GM12878 (cell line): ENCODE results near the gene PHLDA3.

Source experiments
- CBFB ChIP-seq: IDR thresholded peaks from 2 replicates; pipeline ENCODE4 v1.6.1; 2016; ENCODE audit warnings: antibody characterized with exemption, low read depth
- EZH2 ChIP-seq: IDR thresholded peaks from 2 replicates; pipeline ENCODE4 v1.6.1; 2012; ENCODE audit warnings: low read depth, mild to moderate bottlenecking, control low read depth, inconsistent platforms, low read length, borderline replicate concordance; ENCODE audit not compliant: control insufficient read depth
- MEF2B ChIP-seq: fragments of 450-650 bp; IDR thresholded peaks from 2 replicates; pipeline ENCODE4 v1.6.1; 2018; ENCODE audit warnings: mild to moderate bottlenecking, moderate library complexity; ENCODE audit not compliant: partially characterized antibody, poor library complexity, severe bottlenecking
- NFYB ChIP-seq: IDR thresholded peaks from 2 replicates; pipeline ENCODE4 v1.6.1; 2011; ENCODE audit warnings: low read depth, mild to moderate bottlenecking, low read length, improper control_type of control experiment, moderate library complexity; ENCODE audit not compliant: insufficient read depth
- PAX5 ChIP-seq: IDR thresholded peaks from 2 replicates; pipeline ENCODE4 v1.6.1; 2011; ENCODE audit warnings: low read depth, low read length, borderline replicate concordance
- POLR2A ChIP-seq: IDR thresholded peaks from 2 replicates; pipeline ENCODE4 v1.6.1; 2011; ENCODE audit warnings: low read depth, mild to moderate bottlenecking, low read length
- RFX5 ChIP-seq: IDR thresholded peaks from 2 replicates; pipeline ENCODE4 v1.6.1; 2011; ENCODE audit warnings: low read depth, low read length, improper control_type of control experiment
- SP1 ChIP-seq: IDR thresholded peaks from one replicate; pipeline ENCODE4 v1.6.1; 2011; ENCODE audit warnings: low read depth, low read length
- TAF1 ChIP-seq: IDR thresholded peaks from 2 replicates; pipeline ENCODE4 v1.6.1; 2011; ENCODE audit warnings: mild to moderate bottlenecking, low read depth, low read length, borderline replicate concordance
- TF ChIP-seq, protein P1 (sequence below), 3 experiments: IDR thresholded peaks in 2 of 3; conservative IDR thresholded peaks in 1 of 3; 2 replicates each; pipeline ENCODE4 v1.5.1; 2011; ENCODE audit warnings: low read depth in 3 of 3, low read length in 3 of 3, mild to moderate bottlenecking in 3 of 3, control low read depth in 2 of 3, moderate library complexity in 2 of 3, inconsistent platforms in 1 of 3, mixed read lengths in 1 of 3; ENCODE audit not compliant: control insufficient read depth in 2 of 3, insufficient read depth in 1 of 3; ENCODE audit errors: extremely low read depth in 1 of 3
- TF ChIP-seq, protein P2 (sequence below): IDR thresholded peaks from 2 replicates; pipeline ENCODE4 v1.6.1; 2012; ENCODE audit warnings: low read depth, low read length, improper control_type of control experiment
- TF ChIP-seq, protein P3 (sequence below): IDR thresholded peaks from 2 replicates; pipeline ENCODE4 v1.6.1; 2011; ENCODE audit warnings: borderline replicate concordance, low read depth, mild to moderate bottlenecking, moderate library complexity, mixed read lengths, low read length; ENCODE audit not compliant: insufficient read depth; ENCODE audit errors: extremely low read length
- TF ChIP-seq, protein P4 (sequence below): fragments of 450-650 bp; IDR thresholded peaks from 2 replicates; pipeline ENCODE4 v1.6.1; 2017; ENCODE audit warnings: antibody characterized with exemption, mild to moderate bottlenecking, moderate library complexity
- TF ChIP-seq, protein P5 (sequence below): IDR thresholded peaks from 2 replicates; pipeline ENCODE4 v1.6.1; 2012; ENCODE audit warnings: low read depth, low read length, improper control_type of control experiment

DNA sequence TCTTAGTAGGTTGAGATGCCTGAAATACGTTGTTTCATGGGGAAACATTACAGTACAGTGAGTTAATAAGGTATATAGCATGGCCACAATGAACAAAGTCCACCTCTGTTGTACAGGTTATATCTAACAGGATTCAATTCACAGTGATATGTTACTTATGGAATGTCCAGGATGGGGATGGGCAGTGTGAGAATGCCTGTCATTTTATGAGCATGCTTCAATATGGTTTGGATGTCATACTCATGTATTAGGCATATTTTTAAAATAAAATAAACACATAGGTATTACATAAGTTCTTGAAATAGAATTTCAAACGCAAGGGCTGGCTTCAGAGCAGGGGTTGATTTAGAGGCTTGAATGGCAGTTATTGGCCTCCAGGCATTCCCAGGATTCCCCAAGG is 6.1 kb upstream of the PHLDA3 start:
- TF ChIP-seq, protein P1, sequence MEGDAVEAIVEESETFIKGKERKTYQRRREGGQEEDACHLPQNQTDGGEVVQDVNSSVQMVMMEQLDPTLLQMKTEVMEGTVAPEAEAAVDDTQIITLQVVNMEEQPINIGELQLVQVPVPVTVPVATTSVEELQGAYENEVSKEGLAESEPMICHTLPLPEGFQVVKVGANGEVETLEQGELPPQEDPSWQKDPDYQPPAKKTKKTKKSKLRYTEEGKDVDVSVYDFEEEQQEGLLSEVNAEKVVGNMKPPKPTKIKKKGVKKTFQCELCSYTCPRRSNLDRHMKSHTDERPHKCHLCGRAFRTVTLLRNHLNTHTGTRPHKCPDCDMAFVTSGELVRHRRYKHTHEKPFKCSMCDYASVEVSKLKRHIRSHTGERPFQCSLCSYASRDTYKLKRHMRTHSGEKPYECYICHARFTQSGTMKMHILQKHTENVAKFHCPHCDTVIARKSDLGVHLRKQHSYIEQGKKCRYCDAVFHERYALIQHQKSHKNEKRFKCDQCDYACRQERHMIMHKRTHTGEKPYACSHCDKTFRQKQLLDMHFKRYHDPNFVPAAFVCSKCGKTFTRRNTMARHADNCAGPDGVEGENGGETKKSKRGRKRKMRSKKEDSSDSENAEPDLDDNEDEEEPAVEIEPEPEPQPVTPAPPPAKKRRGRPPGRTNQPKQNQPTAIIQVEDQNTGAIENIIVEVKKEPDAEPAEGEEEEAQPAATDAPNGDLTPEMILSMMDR (IDR thresholded peaks at IDR 0.05 in 2 of 3, conservative IDR thresholded peaks at IDR 0.05 in 1 of 3; ENCODE audit: control insufficient read depth in 2 of 3, extremely low read depth in 1 of 3, insufficient read depth in 1 of 3, low read depth in 3 of 3, low read length in 3 of 3), result no peak
- TF ChIP-seq, protein P2, sequence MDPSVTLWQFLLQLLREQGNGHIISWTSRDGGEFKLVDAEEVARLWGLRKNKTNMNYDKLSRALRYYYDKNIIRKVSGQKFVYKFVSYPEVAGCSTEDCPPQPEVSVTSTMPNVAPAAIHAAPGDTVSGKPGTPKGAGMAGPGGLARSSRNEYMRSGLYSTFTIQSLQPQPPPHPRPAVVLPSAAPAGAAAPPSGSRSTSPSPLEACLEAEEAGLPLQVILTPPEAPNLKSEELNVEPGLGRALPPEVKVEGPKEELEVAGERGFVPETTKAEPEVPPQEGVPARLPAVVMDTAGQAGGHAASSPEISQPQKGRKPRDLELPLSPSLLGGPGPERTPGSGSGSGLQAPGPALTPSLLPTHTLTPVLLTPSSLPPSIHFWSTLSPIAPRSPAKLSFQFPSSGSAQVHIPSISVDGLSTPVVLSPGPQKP, result no peak
- TF ChIP-seq, protein P3, sequence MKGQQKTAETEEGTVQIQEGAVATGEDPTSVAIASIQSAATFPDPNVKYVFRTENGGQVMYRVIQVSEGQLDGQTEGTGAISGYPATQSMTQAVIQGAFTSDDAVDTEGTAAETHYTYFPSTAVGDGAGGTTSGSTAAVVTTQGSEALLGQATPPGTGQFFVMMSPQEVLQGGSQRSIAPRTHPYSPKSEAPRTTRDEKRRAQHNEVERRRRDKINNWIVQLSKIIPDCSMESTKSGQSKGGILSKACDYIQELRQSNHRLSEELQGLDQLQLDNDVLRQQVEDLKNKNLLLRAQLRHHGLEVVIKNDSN, result no peak
- TF ChIP-seq, protein P4, sequence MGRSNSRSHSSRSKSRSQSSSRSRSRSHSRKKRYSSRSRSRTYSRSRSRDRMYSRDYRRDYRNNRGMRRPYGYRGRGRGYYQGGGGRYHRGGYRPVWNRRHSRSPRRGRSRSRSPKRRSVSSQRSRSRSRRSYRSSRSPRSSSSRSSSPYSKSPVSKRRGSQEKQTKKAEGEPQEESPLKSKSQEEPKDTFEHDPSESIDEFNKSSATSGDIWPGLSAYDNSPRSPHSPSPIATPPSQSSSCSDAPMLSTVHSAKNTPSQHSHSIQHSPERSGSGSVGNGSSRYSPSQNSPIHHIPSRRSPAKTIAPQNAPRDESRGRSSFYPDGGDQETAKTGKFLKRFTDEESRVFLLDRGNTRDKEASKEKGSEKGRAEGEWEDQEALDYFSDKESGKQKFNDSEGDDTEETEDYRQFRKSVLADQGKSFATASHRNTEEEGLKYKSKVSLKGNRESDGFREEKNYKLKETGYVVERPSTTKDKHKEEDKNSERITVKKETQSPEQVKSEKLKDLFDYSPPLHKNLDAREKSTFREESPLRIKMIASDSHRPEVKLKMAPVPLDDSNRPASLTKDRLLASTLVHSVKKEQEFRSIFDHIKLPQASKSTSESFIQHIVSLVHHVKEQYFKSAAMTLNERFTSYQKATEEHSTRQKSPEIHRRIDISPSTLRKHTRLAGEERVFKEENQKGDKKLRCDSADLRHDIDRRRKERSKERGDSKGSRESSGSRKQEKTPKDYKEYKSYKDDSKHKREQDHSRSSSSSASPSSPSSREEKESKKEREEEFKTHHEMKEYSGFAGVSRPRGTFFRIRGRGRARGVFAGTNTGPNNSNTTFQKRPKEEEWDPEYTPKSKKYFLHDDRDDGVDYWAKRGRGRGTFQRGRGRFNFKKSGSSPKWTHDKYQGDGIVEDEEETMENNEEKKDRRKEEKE, result no peak
- TF ChIP-seq EZH2, result no peak
- TF ChIP-seq, protein P5, sequence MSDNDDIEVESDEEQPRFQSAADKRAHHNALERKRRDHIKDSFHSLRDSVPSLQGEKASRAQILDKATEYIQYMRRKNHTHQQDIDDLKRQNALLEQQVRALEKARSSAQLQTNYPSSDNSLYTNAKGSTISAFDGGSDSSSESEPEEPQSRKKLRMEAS, result no peak
- no peak for TF ChIP-seq MEF2B
- no peak for TF ChIP-seq RFX5
- TF ChIP-seq NFYB, result no peak
- no peak for TF ChIP-seq POLR2A
- TF ChIP-seq CBFB, result no peak
- TF ChIP-seq SP1, result no peak
- no peak for TF ChIP-seq PAX5
- no peak for TF ChIP-seq TAF1
